Skeletal muscle satellite cell (primary cell): ENCODE measurements around the gene ZNF777.
"Not testable (repeated sequence)": the region's sequence is repeated elsewhere in the genome, so short reads cannot be mapped to it uniquely, and the experiment has no call there.

Experiments used
- H3K27me3 ChIP-seq: 2 replicates; pipeline ENCODE4 v1.7.0; 2013; ENCODE audit warnings: low read length; ENCODE audit not compliant: control insufficient read depth, insufficient read depth
- H3K36me3 ChIP-seq: 2 replicates; pipeline ENCODE4 v1.7.0; 2013; ENCODE audit warnings: mild to moderate bottlenecking, control low read depth, low read length; ENCODE audit not compliant: insufficient read depth
- H3K4me1 ChIP-seq: 2 replicates; pipeline ENCODE4 v1.7.0; 2013; ENCODE audit warnings: low read length; ENCODE audit not compliant: control insufficient read depth, insufficient read depth
- H3K4me2 ChIP-seq: 2 replicates; pipeline ENCODE4 v1.7.0; 2013; ENCODE audit warnings: mild to moderate bottlenecking, low read length
- H3K4me3 ChIP-seq: 2 replicates; pipeline ENCODE4 v1.7.0; 2013; ENCODE audit warnings: low read length
- H3K9ac ChIP-seq: 2 replicates; pipeline ENCODE4 v1.7.0; 2013; ENCODE audit warnings: mild to moderate bottlenecking, low read depth, low read length, moderate library complexity
- H3K9me3 ChIP-seq: replicated peaks from 2 replicates; pipeline ENCODE4 v1.7.0; 2013; ENCODE audit warnings: mild to moderate bottlenecking, control low read depth, low read length

Gene ZNF777

GRCh38 chr7:149423449-149424110, 37.3 kb downstream of the ZNF777 start:
- H3K27me3 ChIP-seq = peaks cover 4% of the 10 kb centered on the region
- H3K36me3 ChIP-seq = no peaks in the 10 kb centered on the region
- H3K4me3 ChIP-seq = peak overlapping the region; percentile 69
- H3K4me1 ChIP-seq = peaks cover 7% of the 10 kb centered on the region
- no peak overlapping the region for H3K9ac ChIP-seq
- no peaks in the 10 kb centered on the region for H3K9me3 ChIP-seq
- no peak overlapping the region for H3K4me2 ChIP-seq

- Histone ChIP-seq H3K4me2 (peak overlapping the region; percentile 90), H3K36me3 (no peaks in the 10 kb centered on the region), H3K4me3 (peak overlapping the region; percentile 69), H3K4me1 (peaks cover 7% of the 10 kb centered on the region), H3K9me3 (no peaks in the 10 kb centered on the region), H3K27me3 (peaks cover 4% of the 10 kb centered on the region), H3K9ac (peak overlapping the region; percentile 58)
These were observed 38.0 kb downstream of the ZNF777 start for GRCh38 chr7:149422914-149423301.

GRCh38 chr7:149422162-149422913, 38.5 kb downstream of the ZNF777 start:
- Histone ChIP-seq H3K9me3 (no peaks in the 10 kb centered on the region), H3K9ac (peak overlapping the region; percentile 58), H3K27me3 (peaks cover 4% of the 10 kb centered on the region), H3K4me1 (peaks cover 7% of the 10 kb centered on the region), H3K36me3 (no peaks in the 10 kb centered on the region), H3K4me3 (peak overlapping the region; percentile 69), H3K4me2 (peak overlapping the region; percentile 90)

- Histone ChIP-seq H3K4me1 (peaks cover 7% of the 10 kb centered on the region), H3K4me2 (no peak overlapping the region), H3K9ac (no peak overlapping the region), H3K4me3 (no peak overlapping the region), H3K9me3 (no peaks in the 10 kb centered on the region), H3K27me3 (peaks cover 6% of the 10 kb centered on the region), H3K36me3 (no peaks in the 10 kb centered on the region)
These were observed 40.9 kb downstream of the ZNF777 start for GRCh38 chr7:149420006-149420405.

GRCh38 chr7:149415391-149416071, 45.3 kb downstream of the ZNF777 start:
- Histone ChIP-seq H3K27me3 (peaks cover 6% of the 10 kb centered on the region), H3K4me2 (peak overlapping the region; percentile 68), H3K4me1 (no peaks in the 10 kb centered on the region), H3K36me3 (no peaks in the 10 kb centered on the region), H3K4me3 (peak overlapping the region; percentile 57), H3K9me3 (no peaks in the 10 kb centered on the region), H3K9ac (no peak overlapping the region)

- Histone ChIP-seq H3K4me2 (peak overlapping the region; percentile 68), H3K4me3 (peak overlapping the region; percentile 57), H3K9ac (no peak overlapping the region), H3K36me3 (no peaks in the 10 kb centered on the region), H3K4me1 (no peaks in the 10 kb centered on the region), H3K27me3 (peaks cover 6% of the 10 kb centered on the region), H3K9me3 (no peaks in the 10 kb centered on the region)
These were observed 46.0 kb downstream of the ZNF777 start for GRCh38 chr7:149414745-149415390.

GRCh38 chr7:149414171-149414570, 46.7 kb downstream of the ZNF777 start:
- H3K4me1 ChIP-seq = no peaks in the 10 kb centered on the region
- H3K36me3 ChIP-seq = no peaks in the 10 kb centered on the region
- no peak overlapping the region for H3K4me3 ChIP-seq
- no peak overlapping the region for H3K9ac ChIP-seq
- H3K4me2 ChIP-seq = no peak overlapping the region
- H3K27me3 ChIP-seq = peaks cover 6% of the 10 kb centered on the region
- H3K9me3 ChIP-seq = no peaks in the 10 kb centered on the region

GRCh38 chr7:149413083-149413482, 47.8 kb downstream of the ZNF777 start:
- not testable (repeated sequence) for H3K9ac ChIP-seq, H3K4me1 ChIP-seq, H3K9me3 ChIP-seq, H3K4me3 ChIP-seq, H3K4me2 ChIP-seq, H3K27me3 ChIP-seq, H3K36me3 ChIP-seq

GRCh38 chr7:149409895-149410294, 51.0 kb downstream of the ZNF777 start:
- H3K27me3 ChIP-seq = peaks cover 3% of the 10 kb centered on the region
- no peak overlapping the region for H3K4me2 ChIP-seq
- H3K4me1 ChIP-seq = no peaks in the 10 kb centered on the region
- no peaks in the 10 kb centered on the region for H3K9me3 ChIP-seq
- H3K9ac ChIP-seq = no peak overlapping the region
- no peak overlapping the region for H3K4me3 ChIP-seq
- no peaks in the 10 kb centered on the region for H3K36me3 ChIP-seq

- H3K4me1 ChIP-seq = no peaks in the 10 kb centered on the region
- H3K9me3 ChIP-seq = no peaks in the 10 kb centered on the region
- H3K27me3 ChIP-seq = peaks cover 10% of the 10 kb centered on the region
- H3K4me2 ChIP-seq = no peak overlapping the region
- no peak overlapping the region for H3K9ac ChIP-seq
- H3K4me3 ChIP-seq = no peak overlapping the region
- no peaks in the 10 kb centered on the region for H3K36me3 ChIP-seq
These were observed 56.0 kb downstream of the ZNF777 start for GRCh38 chr7:149404825-149405224.

- Histone ChIP-seq H3K9ac (no peak overlapping the region), H3K4me3 (no peak overlapping the region), H3K4me1 (no peaks in the 10 kb centered on the region), H3K27me3 (peaks cover 10% of the 10 kb centered on the region), H3K36me3 (no peaks in the 10 kb centered on the region), H3K4me2 (no peak overlapping the region), H3K9me3 (no peaks in the 10 kb centered on the region)
These were observed 56.5 kb downstream of the ZNF777 start for GRCh38 chr7:149404396-149404795.
